Glutamatergic neuron (in vitro differentiated cells): ENCODE results near the gene TFIP11. TPM values are rescaled to one million over a fixed set of nuclear protein-coding genes. Genes with fewer than 3 reads are reported as not detected.

Experiments used
- DNase-seq: peaks from one replicate; pipeline ENCODE4 v3.0.0; 2022
- H3K27ac Mint-ChIP-seq: one replicate; pipeline ENCODE4 v1.8.0; 2020; ENCODE audit warnings: mild to moderate bottlenecking, mixed read lengths, inconsistent platforms; ENCODE audit not compliant: unreplicated experiment
- H3K27me3 Mint-ChIP-seq: one replicate; pipeline ENCODE4 v1.8.0; 2020; ENCODE audit warnings: mild to moderate bottlenecking, moderate library complexity, mixed read lengths, inconsistent platforms; ENCODE audit not compliant: unreplicated experiment
- H3K36me3 Mint-ChIP-seq: one replicate; pipeline ENCODE4 v1.8.0; 2020; ENCODE audit warnings: mild to moderate bottlenecking, mixed read lengths, inconsistent platforms; ENCODE audit not compliant: unreplicated experiment
- H3K4me1 Mint-ChIP-seq: one replicate; pipeline ENCODE4 v1.8.0; 2020; ENCODE audit warnings: mild to moderate bottlenecking, low read depth, mixed read lengths, inconsistent platforms; ENCODE audit not compliant: unreplicated experiment
- H3K4me3 Mint-ChIP-seq: one replicate; pipeline ENCODE4 v1.8.0; 2020; ENCODE audit warnings: mild to moderate bottlenecking, mixed read lengths, inconsistent platforms; ENCODE audit not compliant: unreplicated experiment
- H3K9me3 Mint-ChIP-seq: one replicate; pipeline ENCODE4 v1.8.0; 2020; ENCODE audit warnings: mild to moderate bottlenecking, moderate library complexity, mixed read lengths, inconsistent platforms; ENCODE audit not compliant: unreplicated experiment
- total RNA-seq: library from RNA; stranded (reverse); fragmentation: NEBNext Ultra II Directional; extraction: Animal tissue kit (Norgen Biotek cat#: 25700); gene quantifications from one replicate; pipeline ENCODE4 v1.2.1, GENCODE V29; 2021; ENCODE audit not compliant: unreplicated experiment
- TF ChIP-seq, protein P1 (sequence below): fragments of 200-600 bp; sonication (generic); IDR thresholded peaks from one replicate; pipeline ENCODE4 v1.5.0; 2021; ENCODE audit not compliant: partially characterized antibody, unreplicated experiment

The TFIP11 gene
- total RNA-seq, 1 donor from 2014 or later = 39.9 TPM

DNA sequence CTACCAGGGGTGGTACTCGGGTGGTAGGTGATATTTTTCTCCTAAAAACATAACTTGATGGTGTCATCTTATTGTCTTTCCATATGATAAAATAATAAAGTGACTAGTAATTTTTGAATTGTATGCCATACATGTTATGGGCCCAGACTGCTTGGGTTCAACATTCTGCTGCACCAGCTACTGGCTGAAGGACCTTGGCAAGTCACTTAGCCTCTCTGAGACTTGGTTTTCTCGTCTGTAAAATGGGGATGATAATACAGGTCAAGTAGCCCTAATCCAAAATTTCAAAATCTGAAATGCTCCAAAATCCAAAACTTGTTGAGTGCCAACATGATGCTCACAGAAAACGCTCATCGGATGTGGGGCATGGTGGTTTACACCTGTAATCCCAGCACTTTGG, 35.6 kb upstream of the TFIP11 start:
- no peak for DNase-seq
- TF ChIP-seq, protein P1, sequence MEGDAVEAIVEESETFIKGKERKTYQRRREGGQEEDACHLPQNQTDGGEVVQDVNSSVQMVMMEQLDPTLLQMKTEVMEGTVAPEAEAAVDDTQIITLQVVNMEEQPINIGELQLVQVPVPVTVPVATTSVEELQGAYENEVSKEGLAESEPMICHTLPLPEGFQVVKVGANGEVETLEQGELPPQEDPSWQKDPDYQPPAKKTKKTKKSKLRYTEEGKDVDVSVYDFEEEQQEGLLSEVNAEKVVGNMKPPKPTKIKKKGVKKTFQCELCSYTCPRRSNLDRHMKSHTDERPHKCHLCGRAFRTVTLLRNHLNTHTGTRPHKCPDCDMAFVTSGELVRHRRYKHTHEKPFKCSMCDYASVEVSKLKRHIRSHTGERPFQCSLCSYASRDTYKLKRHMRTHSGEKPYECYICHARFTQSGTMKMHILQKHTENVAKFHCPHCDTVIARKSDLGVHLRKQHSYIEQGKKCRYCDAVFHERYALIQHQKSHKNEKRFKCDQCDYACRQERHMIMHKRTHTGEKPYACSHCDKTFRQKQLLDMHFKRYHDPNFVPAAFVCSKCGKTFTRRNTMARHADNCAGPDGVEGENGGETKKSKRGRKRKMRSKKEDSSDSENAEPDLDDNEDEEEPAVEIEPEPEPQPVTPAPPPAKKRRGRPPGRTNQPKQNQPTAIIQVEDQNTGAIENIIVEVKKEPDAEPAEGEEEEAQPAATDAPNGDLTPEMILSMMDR = no peak
- no peak overlapping the region for H3K27ac Mint-ChIP-seq
- no peak overlapping the region for H3K4me3 Mint-ChIP-seq
- no peaks in the 10 kb centered on the region for H3K36me3 Mint-ChIP-seq
- no peaks in the 10 kb centered on the region for H3K27me3 Mint-ChIP-seq
- H3K4me1 Mint-ChIP-seq = no peaks in the 10 kb centered on the region
- H3K9me3 Mint-ChIP-seq = no peaks in the 10 kb centered on the region

DNA sequence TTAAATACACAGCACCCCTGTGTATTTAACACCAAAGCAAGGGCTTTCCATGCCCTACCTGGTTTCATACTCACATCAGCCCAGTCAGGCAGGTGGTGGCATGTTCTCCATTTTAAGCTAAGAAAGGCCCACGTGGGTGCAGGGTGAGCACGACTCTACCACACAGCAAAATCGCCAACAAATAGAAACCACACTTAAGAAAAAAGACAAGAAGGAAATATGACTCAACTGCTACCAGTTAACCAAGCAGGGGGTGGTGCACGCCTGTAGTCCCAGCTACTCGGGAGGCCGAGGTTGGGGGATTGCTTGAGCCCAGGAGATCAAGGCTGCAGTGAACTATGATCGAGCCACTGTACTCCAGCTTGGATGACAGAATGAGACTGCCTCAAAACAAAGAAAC, 35.2 kb upstream of the TFIP11 start:
- no peaks in the 10 kb centered on the region for H3K36me3 Mint-ChIP-seq
- H3K4me3 Mint-ChIP-seq = no peak overlapping the region
- no peak overlapping the region for H3K27ac Mint-ChIP-seq
- TF ChIP-seq, protein P1 = no peak
- H3K27me3 Mint-ChIP-seq = no peaks in the 10 kb centered on the region
- H3K9me3 Mint-ChIP-seq = no peaks in the 10 kb centered on the region
- no peaks in the 10 kb centered on the region for H3K4me1 Mint-ChIP-seq
- DNase-seq = no peak

DNA sequence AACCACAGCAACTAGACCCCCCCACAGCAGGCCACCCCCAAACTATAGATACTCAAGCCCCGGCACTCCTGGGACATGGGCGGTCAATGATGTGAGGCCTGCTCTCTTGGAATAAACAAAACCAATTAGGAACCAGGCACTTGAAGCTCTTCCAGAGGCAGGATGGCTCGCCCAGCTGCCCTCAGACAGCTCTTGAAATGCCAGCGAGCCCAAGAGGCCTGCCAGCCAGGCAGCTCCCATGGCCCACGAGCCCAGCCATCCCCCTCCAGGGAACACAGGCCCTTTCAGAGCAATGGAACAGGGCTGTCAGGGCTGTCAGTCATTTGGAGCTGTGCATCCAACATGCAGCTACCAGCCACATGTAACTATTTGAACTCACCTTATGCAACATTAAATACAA, 34.0 kb upstream of the TFIP11 start:
- Mint-ChIP-seq H3K4me1 (no peaks in the 10 kb centered on the region), H3K36me3 (no peaks in the 10 kb centered on the region), H3K27me3 (no peaks in the 10 kb centered on the region), H3K27ac (no peak overlapping the region), H3K9me3 (no peaks in the 10 kb centered on the region), H3K4me3 (no peak overlapping the region)
- TF ChIP-seq, protein P1 = no peak
- no peak for DNase-seq

DNA sequence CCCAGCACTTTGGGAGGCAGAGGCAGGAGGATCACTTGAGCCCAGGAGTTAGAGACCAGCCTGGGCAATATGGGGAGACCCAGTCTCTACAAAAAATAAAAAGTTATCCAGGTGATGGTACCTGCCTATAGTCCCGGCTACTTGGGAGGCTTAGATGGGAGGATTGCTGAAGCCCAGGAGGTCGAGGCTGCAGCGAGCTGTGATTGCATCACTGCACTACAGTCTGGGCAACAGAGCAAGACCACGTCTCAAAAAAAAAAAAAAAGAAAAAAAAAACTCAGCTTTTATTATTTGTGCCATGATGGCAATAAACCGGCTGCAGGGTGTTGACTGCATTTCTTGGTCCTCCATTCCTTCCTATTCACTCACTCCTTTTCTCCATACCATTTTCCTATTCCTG, 33.6 kb upstream of the TFIP11 start:
- TF ChIP-seq, protein P1 = no peak
- DNase-seq = no peak
- H3K36me3 Mint-ChIP-seq = no peaks in the 10 kb centered on the region
- H3K27me3 Mint-ChIP-seq = no peaks in the 10 kb centered on the region
- no peaks in the 10 kb centered on the region for H3K4me1 Mint-ChIP-seq
- H3K27ac Mint-ChIP-seq = no peak overlapping the region
- no peaks in the 10 kb centered on the region for H3K9me3 Mint-ChIP-seq
- H3K4me3 Mint-ChIP-seq = no peak overlapping the region

DNA sequence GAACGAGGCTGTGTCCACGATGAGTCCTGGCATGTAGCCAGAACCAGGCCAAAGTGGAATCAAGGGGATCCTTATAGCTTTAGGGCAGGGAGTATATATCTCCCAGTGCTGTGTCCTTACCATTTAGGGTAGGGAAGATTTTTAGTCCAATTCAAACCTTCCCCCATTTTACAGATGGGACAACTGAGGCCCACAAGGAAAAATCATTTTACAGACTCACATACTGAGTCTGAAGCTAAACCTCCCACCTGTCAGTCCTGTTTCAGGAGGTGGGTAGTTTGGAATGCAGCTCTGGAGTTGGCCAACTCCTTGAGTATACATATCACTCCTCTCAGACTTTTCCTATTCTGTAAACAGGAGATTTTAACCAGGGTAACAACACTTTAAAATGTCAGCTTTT, 33.1 kb upstream of the TFIP11 start:
- Mint-ChIP-seq H3K36me3 (no peaks in the 10 kb centered on the region), H3K4me1 (no peaks in the 10 kb centered on the region), H3K27me3 (no peaks in the 10 kb centered on the region), H3K9me3 (no peaks in the 10 kb centered on the region), H3K4me3 (no peak overlapping the region), H3K27ac (no peak overlapping the region)
- DNase-seq = no peak
- TF ChIP-seq, protein P1 = no peak
